ENCODE results near the gene DEAF1.

DNA sequence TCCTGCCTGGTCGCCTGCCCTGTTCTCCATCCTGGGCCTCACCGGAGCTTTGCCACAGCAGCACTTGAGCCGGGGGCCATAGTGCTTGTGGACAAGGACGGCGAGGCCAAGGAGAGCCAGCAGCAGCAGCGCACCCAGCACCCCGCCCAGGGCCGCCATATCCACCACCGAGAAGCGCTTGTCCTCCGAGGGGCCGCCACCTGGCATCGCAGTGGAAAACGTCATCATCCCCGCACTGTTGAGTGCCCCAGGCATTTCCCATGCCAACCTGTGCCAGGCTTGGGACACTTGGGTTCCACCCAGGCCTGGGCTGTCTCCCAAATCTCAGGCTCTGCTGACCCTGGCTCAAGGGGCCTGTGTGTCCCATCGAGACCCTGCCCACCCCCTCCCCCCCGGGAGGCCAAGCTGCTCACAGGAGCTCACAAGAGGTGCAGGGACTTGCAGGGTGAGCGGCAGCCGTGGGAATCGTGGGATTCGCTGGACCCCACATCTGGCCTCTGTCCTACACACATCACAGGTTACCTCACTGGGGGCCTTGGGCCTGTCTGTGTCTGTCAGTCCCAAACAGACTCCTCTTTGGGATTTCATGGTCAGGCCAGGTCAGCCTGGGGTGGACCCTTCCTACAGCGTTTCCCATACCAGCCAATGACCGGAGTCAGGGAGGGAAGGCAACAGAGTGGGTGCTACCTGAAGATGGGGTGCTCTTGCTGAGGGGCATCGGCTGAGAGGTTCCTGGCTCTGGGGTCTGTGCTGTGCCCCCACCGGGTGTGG is 76.9 kb downstream of the DEAF1 start:
- TF ChIP-seq POLR2A (IDR thresholded peaks at IDR 0.05) (no peak), EP300 (IDR thresholded peaks at IDR 0.05) (no peak)
- TF ChIP-seq, protein P1, sequence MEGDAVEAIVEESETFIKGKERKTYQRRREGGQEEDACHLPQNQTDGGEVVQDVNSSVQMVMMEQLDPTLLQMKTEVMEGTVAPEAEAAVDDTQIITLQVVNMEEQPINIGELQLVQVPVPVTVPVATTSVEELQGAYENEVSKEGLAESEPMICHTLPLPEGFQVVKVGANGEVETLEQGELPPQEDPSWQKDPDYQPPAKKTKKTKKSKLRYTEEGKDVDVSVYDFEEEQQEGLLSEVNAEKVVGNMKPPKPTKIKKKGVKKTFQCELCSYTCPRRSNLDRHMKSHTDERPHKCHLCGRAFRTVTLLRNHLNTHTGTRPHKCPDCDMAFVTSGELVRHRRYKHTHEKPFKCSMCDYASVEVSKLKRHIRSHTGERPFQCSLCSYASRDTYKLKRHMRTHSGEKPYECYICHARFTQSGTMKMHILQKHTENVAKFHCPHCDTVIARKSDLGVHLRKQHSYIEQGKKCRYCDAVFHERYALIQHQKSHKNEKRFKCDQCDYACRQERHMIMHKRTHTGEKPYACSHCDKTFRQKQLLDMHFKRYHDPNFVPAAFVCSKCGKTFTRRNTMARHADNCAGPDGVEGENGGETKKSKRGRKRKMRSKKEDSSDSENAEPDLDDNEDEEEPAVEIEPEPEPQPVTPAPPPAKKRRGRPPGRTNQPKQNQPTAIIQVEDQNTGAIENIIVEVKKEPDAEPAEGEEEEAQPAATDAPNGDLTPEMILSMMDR (IDR thresholded peaks at IDR 0.05), result no peak

All from suprapubic skin (tissue), 3 donors.